ENCODE data around the gene RELN. TPM values are rescaled to one million over a fixed set of nuclear protein-coding genes. Genes with fewer than 3 reads are reported as not detected.

The RELN gene
- total RNA-seq, 1 experiment from 2014 or later = 0.02 TPM

DNA sequence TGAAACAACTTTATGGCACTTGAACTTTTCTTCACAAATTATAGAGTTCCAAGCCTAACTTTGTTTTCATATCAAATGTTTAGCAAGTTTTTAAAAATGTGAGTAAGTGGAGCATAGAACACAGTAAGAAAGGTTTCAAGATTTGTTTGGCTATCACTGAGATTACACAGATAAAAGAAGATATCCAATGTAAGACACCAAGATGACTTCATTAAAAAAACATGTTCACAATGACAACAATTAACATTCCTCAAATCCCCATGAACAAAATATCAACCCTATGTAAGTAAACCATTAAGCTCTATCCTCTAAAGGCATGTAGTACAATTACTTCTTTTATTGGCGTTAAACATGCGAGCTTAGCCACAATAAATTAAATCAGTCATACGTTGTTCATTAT lies 129.7 kb downstream of the RELN start:
- Histone ChIP-seq H3K9ac (ENCODE audit: extremely low read depth, insufficient read length, low read length) (no peak overlapping the region), H3K14ac (ENCODE audit: insufficient read depth, low read length) (no peak overlapping the region), H3K79me2 (ENCODE audit: insufficient read depth, low read length) (no peaks in the 10 kb centered on the region), H2AFZ (ENCODE audit: low read length) (no peak overlapping the region), H3K27me3 (ENCODE audit: insufficient read depth, low read length) (no peaks in the 10 kb centered on the region), H2AK5ac (ENCODE audit: insufficient read length, low read length) (no peak overlapping the region), H2BK120ac (ENCODE audit: low read depth, low read length, poor library complexity, severe bottlenecking) (no peak overlapping the region), H4K91ac (ENCODE audit: insufficient read length, low read depth, low read length) (no peak overlapping the region), H3K18ac (ENCODE audit: insufficient read length, low read depth, low read length) (no peak overlapping the region), H3K9me3 (ENCODE audit: control insufficient read depth, low read depth, low read length) (no peaks in the 10 kb centered on the region), H4K8ac (replicated peaks; ENCODE audit: insufficient read length, low read depth, low read length) (no peak overlapping the region), H3K56ac (ENCODE audit: insufficient read length, low read depth, low read length) (no peak overlapping the region), H3K4me1 (ENCODE audit: insufficient read depth, low read length) (peaks cover 5% of the 10 kb centered on the region; the same call in 1 of the 2 replicates), H2BK20ac (ENCODE audit: low read depth, low read length, poor library complexity, severe bottlenecking) (no peak overlapping the region), H2BK5ac (ENCODE audit: insufficient read length, low read length) (no peak overlapping the region), H4K20me1 (ENCODE audit: control insufficient read depth, insufficient read depth, insufficient read length) (no peaks in the 10 kb centered on the region), H3K23me2 (ENCODE audit: insufficient read length, low read depth, low read length, poor library complexity, severe bottlenecking) (no peaks in the 10 kb centered on the region), H2BK12ac (ENCODE audit: insufficient read length, low read depth, low read length) (no peak overlapping the region), H3K4me2 (ENCODE audit: insufficient read depth, insufficient read length, low read length) (no peak overlapping the region), H3K4ac (ENCODE audit: low read depth, low read length) (no peak overlapping the region), H3K27ac (ENCODE audit: insufficient read length, low read depth, low read length) (no peak overlapping the region), H3T11ph (ENCODE audit: low read length) (no peak overlapping the region), H3K79me1 (ENCODE audit: insufficient read depth, low read depth, low read length, poor library complexity, severe bottlenecking) (no peaks in the 10 kb centered on the region), H4K5ac (ENCODE audit: insufficient read length, low read depth, low read length) (no peak overlapping the region), H2BK15ac (ENCODE audit: low read depth, low read length) (no peak overlapping the region), H3K23ac (ENCODE audit: insufficient read length, low read depth, low read length) (no peak overlapping the region)
- Mint-ChIP-seq H3K9me3 (no peaks in the 10 kb centered on the region), H3K36me3 (ENCODE audit: insufficient read depth in 1 of 3, low read depth in 3 of 3) (no peaks in the 10 kb centered on the region), H3K27ac (no peak overlapping the region), H3K4me3 (no peak overlapping the region), H3K4me1 (peaks cover 8 to 9% of the 10 kb centered on the region in 2 experiments), H3K27me3 (ENCODE audit: low read depth) (no peaks in the 10 kb centered on the region)
- no CpG with 5 or more reads among the region's 3 CpGs for WGBS (ENCODE audit: extremely low coverage, insufficient read length, low lambda C conversion rate)
- no peak for DNase-seq
- TF ChIP-seq, protein P1, sequence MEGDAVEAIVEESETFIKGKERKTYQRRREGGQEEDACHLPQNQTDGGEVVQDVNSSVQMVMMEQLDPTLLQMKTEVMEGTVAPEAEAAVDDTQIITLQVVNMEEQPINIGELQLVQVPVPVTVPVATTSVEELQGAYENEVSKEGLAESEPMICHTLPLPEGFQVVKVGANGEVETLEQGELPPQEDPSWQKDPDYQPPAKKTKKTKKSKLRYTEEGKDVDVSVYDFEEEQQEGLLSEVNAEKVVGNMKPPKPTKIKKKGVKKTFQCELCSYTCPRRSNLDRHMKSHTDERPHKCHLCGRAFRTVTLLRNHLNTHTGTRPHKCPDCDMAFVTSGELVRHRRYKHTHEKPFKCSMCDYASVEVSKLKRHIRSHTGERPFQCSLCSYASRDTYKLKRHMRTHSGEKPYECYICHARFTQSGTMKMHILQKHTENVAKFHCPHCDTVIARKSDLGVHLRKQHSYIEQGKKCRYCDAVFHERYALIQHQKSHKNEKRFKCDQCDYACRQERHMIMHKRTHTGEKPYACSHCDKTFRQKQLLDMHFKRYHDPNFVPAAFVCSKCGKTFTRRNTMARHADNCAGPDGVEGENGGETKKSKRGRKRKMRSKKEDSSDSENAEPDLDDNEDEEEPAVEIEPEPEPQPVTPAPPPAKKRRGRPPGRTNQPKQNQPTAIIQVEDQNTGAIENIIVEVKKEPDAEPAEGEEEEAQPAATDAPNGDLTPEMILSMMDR (conservative IDR thresholded peaks at IDR 0.05) = no peak

Data from H9 (cell line).